GM12878 (cell line): ENCODE data around the gene COL25A1. TPM values are rescaled to one million over a fixed set of nuclear protein-coding genes. Genes with fewer than 3 reads are reported as not detected.

ENCODE experiments used
- ATAC-seq: fragments of 200-7000 bp; cut with Tn5 transposase; 3 replicates; pipeline ENCODE4 v1.9.1; 2020; ENCODE audit warnings: mild to moderate bottlenecking, moderate library complexity
- BruUV-seq: library from RNA; stranded (reverse); fragments of 400-500 nt; replicated peaks from 2 replicates; lab custom pipeline; 2021; lab: Mats Ljungman, UMichigan
- CTCF ChIA-PET: fragments of 300-600 bp; sonication (Branson Sonifier 250); formaldehyde crosslinking; extraction: SDS; loops from one replicate; lab custom pipeline; 2021; ENCODE audit warnings: inconsistent platforms; lab: Yijun Ruan, JAX
- POLR2A ChIA-PET: fragments of 350-600 bp; formaldehyde crosslinking; extraction: SDS; loops from one replicate; lab custom pipeline; 2021; ENCODE audit warnings: inconsistent platforms; lab: Charles Lee
- RAD21 ChIA-PET: fragments of 300-600 bp; sonication (Branson Sonifier 250); formaldehyde crosslinking; loops from one replicate; lab custom pipeline; 2023; ENCODE audit warnings: antibody characterized with exemption; ENCODE audit not compliant: unreplicated experiment; lab: Charles Lee
- SMC1A ChIA-PET: fragments of 300-600 bp; sonication (Branson Sonifier 250); formaldehyde crosslinking; loops from one replicate; lab custom pipeline; 2023; ENCODE audit not compliant: unreplicated experiment, uncharacterized antibody; lab: Charles Lee
- DNase-seq: peaks from one replicate; pipeline ENCODE4 v3.0.0-alpha.2; 2011; ENCODE audit warnings: low read depth, low spot score
- FAIRE-seq: peaks from 3 replicates; lab custom pipeline; 2011; peaks lifted over from hg19 to GRCh38; lab: Jason Lieb, UNC
- H2AFZ ChIP-seq: 2 replicates; pipeline ENCODE4 v1.6.0; 2011; ENCODE audit warnings: low read depth, low read length, control low read depth; ENCODE audit not compliant: control insufficient read depth
- H3K27ac ChIP-seq: 2 replicates; pipeline ENCODE4 v1.5.1; 2011; ENCODE audit warnings: control low read depth; ENCODE audit not compliant: control insufficient read depth, insufficient read depth
- H3K27me3 ChIP-seq, 2 experiments: replicated peaks in 1 of 2; 2 replicates each; pipeline versions ENCODE4 v1.6.0 to v1.6.1; 2011; ENCODE audit warnings: low read length in 1 of 2; ENCODE audit not compliant: control insufficient read depth in 2 of 2, insufficient read depth in 2 of 2
- H3K36me3 ChIP-seq, 2 experiments: 2 replicates each; pipeline ENCODE4 v1.5.1; 2011; ENCODE audit warnings: low read length in 1 of 2; ENCODE audit not compliant: control insufficient read depth in 2 of 2, insufficient read depth in 2 of 2
- H3K4me1 ChIP-seq: 2 replicates; pipeline ENCODE4 v1.6.1; 2011; ENCODE audit warnings: mild to moderate bottlenecking, low read length, moderate library complexity, mixed read lengths; ENCODE audit not compliant: control insufficient read depth, insufficient read depth
- H3K4me2 ChIP-seq: 2 replicates; pipeline ENCODE4 v1.6.0; 2011; ENCODE audit warnings: control low read depth; ENCODE audit not compliant: control insufficient read depth, insufficient read depth
- H3K4me3 ChIP-seq: fragments of 200-600 bp; sonication (generic); 2 replicates; pipeline ENCODE4 v1.5.1; 2016
- H3K79me2 ChIP-seq: 2 replicates; pipeline ENCODE4 v1.6.0; 2011; ENCODE audit warnings: low read length; ENCODE audit not compliant: control insufficient read depth, insufficient read depth
- H3K9ac ChIP-seq: 2 replicates; pipeline ENCODE4 v1.8.0; 2011; ENCODE audit warnings: low read length, control low read depth, mixed read lengths; ENCODE audit not compliant: control insufficient read depth, insufficient read depth
- H3K9me3 ChIP-seq: replicated peaks from 3 replicates; pipeline ENCODE4 v1.5.1; 2011; ENCODE audit warnings: mild to moderate bottlenecking, low read length; ENCODE audit not compliant: control insufficient read depth, insufficient read depth
- H4K20me1 ChIP-seq: 2 replicates; pipeline ENCODE4 v1.6.0; 2011; ENCODE audit not compliant: control insufficient read depth, insufficient read depth
- BMI1 ChIP-seq: fragments of 450-650 bp; IDR thresholded peaks from 2 replicates; pipeline ENCODE4 v1.6.1; 2016; ENCODE audit warnings: mild to moderate bottlenecking, moderate library complexity, borderline replicate concordance
- E4F1 ChIP-seq: fragments of 450-650 bp; IDR thresholded peaks from 2 replicates; pipeline ENCODE4 v1.6.1; 2018; ENCODE audit warnings: borderline replicate concordance, mild to moderate bottlenecking; ENCODE audit not compliant: partially characterized antibody
- GATAD2B ChIP-seq: fragments of 450-650 bp; conservative IDR thresholded peaks from 2 replicates; pipeline ENCODE4 v1.6.1; 2017; ENCODE audit warnings: low read depth, mild to moderate bottlenecking, moderate library complexity
- JUNB ChIP-seq: IDR thresholded peaks from 2 replicates; pipeline ENCODE4 v1.6.1; 2016; ENCODE audit warnings: antibody characterized with exemption, mild to moderate bottlenecking
- PAX5 ChIP-seq: IDR thresholded peaks from 2 replicates; pipeline ENCODE4 v1.6.1; 2011; ENCODE audit warnings: low read depth, low read length, borderline replicate concordance
- PAX8 ChIP-seq: fragments of 450-650 bp; IDR thresholded peaks from 2 replicates; pipeline ENCODE4 v1.6.1; 2017; ENCODE audit warnings: mild to moderate bottlenecking, moderate library complexity
- PML ChIP-seq: IDR thresholded peaks from 2 replicates; pipeline ENCODE4 v1.6.1; 2012; ENCODE audit warnings: low read length, inconsistent platforms
- POU2F2 ChIP-seq: IDR thresholded peaks from 3 replicates; pipeline ENCODE4 v1.6.1; 2011; ENCODE audit warnings: low read depth, mild to moderate bottlenecking, low read length, borderline replicate concordance
- RAD51 ChIP-seq: fragments of 450-650 bp; IDR thresholded peaks from 2 replicates; pipeline ENCODE4 v1.6.1; 2016; ENCODE audit warnings: moderate library complexity, mild to moderate bottlenecking, inconsistent platforms
- REST ChIP-seq: IDR thresholded peaks from 2 replicates; pipeline ENCODE4 v1.6.1; 2012; ENCODE audit warnings: mild to moderate bottlenecking, low read depth, low read length
- SREBF1 ChIP-seq: IDR thresholded peaks from 2 replicates; pipeline ENCODE4 v1.6.1; 2012; ENCODE audit warnings: mild to moderate bottlenecking, low read length
- STAT1 ChIP-seq: fragments of 450-650 bp; conservative IDR thresholded peaks from 2 replicates; pipeline ENCODE4 v1.6.1; 2014; ENCODE audit warnings: antibody characterized with exemption, mild to moderate bottlenecking
- USF2 ChIP-seq: IDR thresholded peaks from 2 replicates; pipeline ENCODE4 v1.6.1; 2011; ENCODE audit warnings: low read depth, low read length, improper control_type of control experiment, borderline replicate concordance
- ZNF217 ChIP-seq: fragments of 450-650 bp; IDR thresholded peaks from 2 replicates; pipeline ENCODE4 v1.6.1; 2017; ENCODE audit warnings: antibody characterized with exemption, mild to moderate bottlenecking
- ZNF274 ChIP-seq: IDR thresholded peaks from one replicate; pipeline ENCODE4 v1.8.0; 2011; ENCODE audit not compliant: insufficient read length, insufficient read depth
- ZNF592 ChIP-seq: fragments of 450-650 bp; IDR thresholded peaks from 2 replicates; pipeline ENCODE4 v1.6.1; 2017; ENCODE audit warnings: mild to moderate bottlenecking, moderate library complexity
- WGBS: methylation state at CpG from one replicate; pipeline ENCODE4 v1.1.6; 2016; ENCODE audit warnings: low lambda C conversion rate; ENCODE audit not compliant: insufficient replicate concordance, insufficient coverage; ENCODE audit errors: missing lambda C conversion rate; 5-methylcytosine and 5-hydroxymethylcytosine counted together
- in situ Hi-C: fragments of 300-500 bp; cut with MboI; formaldehyde crosslinking; loops from 9 replicates; pipeline ENCODE4 v1.14.3; 2018; ENCODE audit warnings: mixed read lengths
- intact Hi-C: fragments of 100-400 bp; cut with micrococcal nuclease; formaldehyde crosslinking; loops from one replicate; pipeline ENCODE4 v1.14.2; 2022; ENCODE audit not compliant: unreplicated experiment
- polyA plus RNA-seq, 11 experiments: library from polyadenylated mRNA; depleted of rRNA in 4 of 11; unstranded in 6 of 11; stranded (reverse) in 5 of 11; fragments of >200 nt; fragmentation: Nextera tagmentation in 4 of 11; fragmentation: Illumina TruSeq in 1 of 11; extraction: Ambion mirVana in 4 of 11; extraction: Trizol in 1 of 11; gene quantifications; 1 replicate in 1 of 11; 2 replicates in 10 of 11; pipeline versions ENCODE4 v1.2.1 to v1.2.3, GENCODE V29; 2011 to 2016; ENCODE audit warnings: inconsistent platforms in 2 of 11, missing spikeins in 2 of 11, low read depth in 1 of 11
- total RNA-seq, 4 experiments: library from RNA; depleted of rRNA in 3 of 4; stranded (reverse); fragments of >200 nt in 3 of 4; fragmentation: Illumina TruSeq in 1 of 4; extraction: Trizol in 1 of 4; gene quantifications; 2 replicates each; pipeline versions ENCODE4 v1.2.1 to v1.2.3, GENCODE V29; 2013 to 2021

The COL25A1 gene
- total and polyA plus RNA-seq, 10 of the 15 experiments (the other 5 are each of a cell fraction or from before 2014, with no cell fraction given) = 0.01 to 0.26 (median 0.12) TPM; not detected in 6

- BruUV-seq = no TSS peak
- Histone ChIP-seq H3K9ac (no peak overlapping the region), H3K27me3 (no peaks in the 10 kb centered on the region; a peak in 1 of 4 replicates), H2AFZ (no peak overlapping the region), H3K79me2 (no peaks in the 10 kb centered on the region), H3K36me3 (no peaks in the 10 kb centered on the region), H3K9me3 (no peaks in the 10 kb centered on the region), H3K4me2 (no peak overlapping the region), H4K20me1 (no peaks in the 10 kb centered on the region), H3K27ac (no peak overlapping the region), H3K4me3 (no peak overlapping the region), H3K4me1 (no peaks in the 10 kb centered on the region)
- DNase-seq (no peak), ATAC-seq (no peak), FAIRE-seq (no peak)
- SMC1A ChIA-PET = no interaction called here
- POLR2A ChIA-PET = no interaction called here
- in situ Hi-C loops (no loop called here), intact Hi-C loops (no loop called here)
- 9% methylated on average over 3 of the region's 3 CpGs for WGBS
- CTCF ChIA-PET = no interaction called here
- RAD21 ChIA-PET = no interaction called here
- TF ChIP-seq STAT1 = no peak
- no peak for TF ChIP-seq PAX8
- no peak for TF ChIP-seq ZNF217
- no peak for TF ChIP-seq SREBF1
- TF ChIP-seq GATAD2B = no peak
- no peak for TF ChIP-seq PML
- TF ChIP-seq RAD51 = no peak
- no peak for TF ChIP-seq USF2
- no peak for TF ChIP-seq POU2F2
- TF ChIP-seq BMI1 = no peak
- TF ChIP-seq JUNB = no peak
- TF ChIP-seq REST = no peak
- no peak for TF ChIP-seq ZNF274
- no peak for TF ChIP-seq ZNF592
- TF ChIP-seq E4F1 = no peak
- TF ChIP-seq PAX5 = no peak
These were observed 51.1 kb downstream of the COL25A1 start for GRCh38 chr4:109251396-109251795.
